Stimulated activated CD4-positive, alpha-beta T cell treated with anti-CD3 and anti-CD28 coated beads, Interleukin-2, amount 100 ng/mL, for 24 hours (primary cell): Measurements from ENCODE around the gene RPS17.
"Not testable (repeated sequence)": the region's sequence is repeated elsewhere in the genome, so short reads cannot be mapped to it uniquely, and the experiment has no call there.

Source experiments
- DNase-seq, 2 donors: peaks; one replicate each; pipeline ENCODE4 v3.0.0-alpha.2; 2020

Gene RPS17

DNA sequence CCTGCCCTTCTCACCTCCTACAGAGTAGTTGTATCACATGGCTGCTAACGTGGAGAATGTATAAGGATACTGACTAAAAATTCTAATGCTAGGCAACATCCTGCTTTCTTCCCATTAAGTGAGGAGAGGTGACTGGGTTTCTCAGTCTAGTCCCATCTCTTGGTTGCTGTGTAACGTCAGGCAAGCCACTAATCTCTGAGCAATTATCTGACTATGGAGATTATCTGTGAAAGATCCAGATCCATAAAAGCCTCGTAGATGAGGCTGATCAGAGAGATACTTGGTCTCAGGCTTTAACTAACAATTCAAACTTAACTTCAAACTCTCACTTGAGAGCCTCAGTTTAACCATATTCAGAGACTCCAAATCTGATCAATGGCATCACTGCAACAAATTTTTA lies 4.7 kb upstream of the RPS17 start:
- DNase-seq: no peak

DNA sequence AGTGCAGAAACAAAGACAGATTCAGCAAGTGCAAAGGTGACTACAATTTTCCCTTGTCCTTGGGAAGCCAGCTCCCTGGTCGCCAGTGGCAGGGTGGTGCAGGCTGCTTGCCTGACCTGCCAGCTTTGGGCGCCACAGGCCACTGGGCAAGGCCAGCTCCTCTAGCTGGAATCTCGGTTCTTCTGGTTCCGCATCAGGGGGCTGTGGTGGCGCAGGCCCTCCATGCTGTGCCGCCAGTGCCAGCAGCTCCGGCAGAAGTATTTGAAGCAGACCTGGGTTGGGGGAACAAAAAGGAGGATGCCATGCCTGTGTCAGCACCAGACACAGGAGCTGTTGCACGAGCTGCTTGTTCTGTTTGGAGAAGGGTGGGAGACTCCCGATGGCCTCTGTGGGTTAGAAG lies 4.2 kb upstream of the RPS17 start:
- DNase-seq: no peak

DNA sequence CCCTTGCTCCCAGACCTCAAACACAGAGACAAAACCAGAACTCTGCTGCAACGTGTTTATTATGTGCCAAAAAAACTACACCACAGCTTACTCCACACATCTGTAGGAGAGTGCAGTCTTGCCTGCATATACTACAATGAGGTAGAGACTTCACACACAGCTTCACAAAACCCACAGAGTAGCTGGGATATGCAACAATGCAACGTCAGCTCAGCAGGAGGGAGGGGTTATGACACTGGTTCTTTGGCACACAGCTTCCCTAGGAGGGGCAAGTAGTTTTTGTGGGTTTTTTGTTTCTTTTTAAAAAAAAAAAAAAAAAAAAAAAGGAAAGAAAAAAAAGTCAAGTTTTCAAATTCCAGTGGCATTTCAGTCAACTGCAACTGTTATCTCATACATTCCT lies 2.9 kb upstream of the RPS17 start:
- no peak for DNase-seq

DNA sequence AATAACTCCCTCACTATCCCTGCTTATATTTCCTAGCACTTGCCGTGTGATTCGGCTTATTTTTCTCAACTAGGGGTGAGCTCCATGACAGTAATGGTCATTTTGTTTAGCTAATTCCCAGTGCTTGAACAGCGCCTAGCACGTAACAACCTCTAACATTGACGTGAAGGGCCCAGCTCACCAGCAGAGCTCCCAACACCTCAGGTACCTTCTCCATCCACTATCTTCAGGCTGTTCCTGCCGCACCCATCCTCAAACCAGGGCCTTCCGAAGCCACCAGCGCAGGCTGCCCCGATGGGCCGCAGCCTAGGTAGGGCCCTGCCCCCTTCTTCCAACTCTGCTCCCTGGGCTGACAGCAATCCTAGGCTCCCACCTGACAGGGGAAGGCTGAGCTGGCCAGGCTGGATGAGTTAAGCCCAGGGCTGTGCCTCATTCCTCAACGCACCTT lies 751 bp upstream of the RPS17 start:
- peak in 1 of 2 donors; percentile 11 for DNase-seq

DNA sequence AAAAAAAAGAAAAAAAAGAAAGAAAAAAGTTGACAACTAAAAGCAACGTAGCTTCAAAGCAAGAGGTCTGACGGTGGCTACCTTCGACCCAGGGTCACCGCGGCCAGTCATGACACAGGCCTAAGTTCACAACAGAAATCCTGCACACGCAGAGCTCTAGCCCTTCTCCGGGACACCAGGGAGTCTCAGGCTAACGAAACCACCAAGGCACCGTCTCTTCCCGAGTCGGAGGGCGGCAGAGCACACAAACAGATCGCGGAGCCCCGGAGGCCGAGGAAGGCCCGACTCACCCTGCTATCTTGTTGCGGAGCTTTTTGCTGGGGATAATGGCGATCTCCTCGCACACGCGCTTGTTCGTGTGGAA lies 584 bp downstream of the RPS17 start:
- DNase-seq: no peak

DNA sequence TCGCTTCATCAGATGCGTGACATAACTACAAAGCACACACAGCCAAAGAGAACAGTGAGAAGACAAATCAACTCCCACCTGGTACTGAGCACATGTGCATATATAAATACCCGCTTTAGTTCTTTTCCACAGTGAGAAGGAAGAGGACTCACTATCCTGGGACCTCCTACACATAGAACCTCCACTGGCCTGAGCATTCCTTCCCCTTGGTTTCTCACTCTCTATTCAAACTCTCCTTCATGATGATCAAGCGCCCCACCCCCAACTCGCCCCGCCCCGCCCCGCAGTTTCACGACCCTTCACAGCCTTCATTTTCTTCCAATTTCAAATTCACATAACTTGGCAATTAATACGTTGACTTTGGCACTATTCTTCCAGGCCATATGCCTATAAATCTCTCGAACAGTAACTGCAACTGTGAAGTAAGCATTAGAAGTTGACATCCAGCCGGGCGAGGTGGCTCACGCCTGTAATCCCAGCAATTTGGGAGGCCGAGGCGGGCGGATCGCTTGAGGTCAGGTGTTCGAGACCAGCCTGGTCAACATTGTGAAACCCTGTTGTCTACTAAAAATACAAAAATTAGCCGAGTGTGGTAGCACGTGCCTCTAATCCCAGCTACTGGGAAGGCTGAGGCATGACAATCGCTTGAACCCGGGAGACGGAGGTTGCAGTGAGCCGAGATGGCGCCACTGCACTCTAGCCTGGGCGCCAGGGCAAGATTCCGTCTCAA lies 1.1 kb downstream of the RPS17 start:
- DNase-seq: peak; percentile 39 to 45

DNA sequence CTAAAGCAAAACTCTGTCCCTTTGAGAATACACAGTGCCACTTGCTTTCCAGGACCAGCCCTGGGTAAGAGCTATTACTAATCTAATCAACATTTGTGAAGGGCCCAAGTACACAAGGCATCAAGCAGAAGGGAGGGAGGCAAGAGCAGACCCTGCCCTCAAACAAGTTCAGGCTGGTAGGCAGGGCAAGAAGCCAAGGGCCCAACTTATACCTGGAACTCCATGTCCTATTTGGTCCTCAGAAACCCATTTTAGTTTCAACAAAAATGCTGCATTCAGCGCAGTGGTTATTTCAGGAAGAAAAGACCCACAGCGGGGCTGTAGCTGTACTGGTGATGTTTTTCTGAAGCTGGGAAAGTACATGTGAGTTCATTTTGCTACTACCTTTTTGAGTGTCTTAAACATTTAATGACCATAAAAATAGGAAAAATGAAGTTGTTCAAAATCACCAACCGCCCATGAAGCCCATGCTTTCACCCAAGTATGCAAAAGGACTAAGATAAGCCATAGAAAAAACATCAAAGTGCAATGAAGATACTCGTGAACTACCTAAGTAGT lies 2.8 kb downstream of the RPS17 start:
- DNase-seq: no peak

DNA sequence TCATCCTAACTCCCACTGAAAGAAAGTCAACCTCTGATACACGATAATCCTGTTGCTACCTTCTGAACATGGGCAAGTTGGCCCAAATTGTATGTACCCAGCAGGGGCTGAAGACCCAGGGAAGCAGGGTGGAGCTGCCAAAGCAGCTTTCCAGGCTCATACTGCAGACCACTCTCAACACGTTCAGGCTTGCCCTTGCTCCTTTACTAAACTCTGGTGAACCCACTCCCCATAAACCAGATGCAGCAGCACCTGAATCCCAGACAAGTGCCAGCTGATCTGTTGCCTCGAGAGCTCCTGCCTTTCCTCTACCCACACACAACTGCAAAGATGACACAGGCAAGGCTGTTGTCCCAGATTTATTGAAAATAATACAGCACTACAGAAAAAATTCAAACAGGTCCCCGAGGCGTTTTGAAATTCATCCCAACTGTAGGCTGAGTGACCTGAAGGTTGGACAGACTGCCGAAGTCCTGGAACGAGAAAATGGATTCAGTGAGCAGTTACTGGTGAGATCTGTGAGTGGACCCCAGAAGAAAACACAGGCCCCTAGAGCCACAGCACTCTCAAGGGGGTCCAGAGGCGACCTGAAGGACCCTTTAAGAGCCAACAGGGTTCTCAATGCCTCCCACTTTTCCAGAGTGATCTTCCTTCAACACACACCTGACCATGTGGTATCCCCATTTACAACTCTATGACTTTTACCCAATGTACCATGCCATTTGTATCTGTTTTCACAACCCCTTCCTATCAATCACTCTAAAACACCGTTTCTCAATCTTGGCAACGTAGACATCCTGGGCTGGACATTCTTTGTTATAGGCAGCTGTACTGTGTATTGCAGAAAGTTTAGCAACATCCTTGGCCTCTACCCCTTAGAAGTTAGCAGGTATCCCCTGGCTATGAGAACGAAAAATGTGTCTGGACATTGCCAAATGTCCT lies 3.6 kb downstream of the RPS17 start:
- DNase-seq: no peak

DNA sequence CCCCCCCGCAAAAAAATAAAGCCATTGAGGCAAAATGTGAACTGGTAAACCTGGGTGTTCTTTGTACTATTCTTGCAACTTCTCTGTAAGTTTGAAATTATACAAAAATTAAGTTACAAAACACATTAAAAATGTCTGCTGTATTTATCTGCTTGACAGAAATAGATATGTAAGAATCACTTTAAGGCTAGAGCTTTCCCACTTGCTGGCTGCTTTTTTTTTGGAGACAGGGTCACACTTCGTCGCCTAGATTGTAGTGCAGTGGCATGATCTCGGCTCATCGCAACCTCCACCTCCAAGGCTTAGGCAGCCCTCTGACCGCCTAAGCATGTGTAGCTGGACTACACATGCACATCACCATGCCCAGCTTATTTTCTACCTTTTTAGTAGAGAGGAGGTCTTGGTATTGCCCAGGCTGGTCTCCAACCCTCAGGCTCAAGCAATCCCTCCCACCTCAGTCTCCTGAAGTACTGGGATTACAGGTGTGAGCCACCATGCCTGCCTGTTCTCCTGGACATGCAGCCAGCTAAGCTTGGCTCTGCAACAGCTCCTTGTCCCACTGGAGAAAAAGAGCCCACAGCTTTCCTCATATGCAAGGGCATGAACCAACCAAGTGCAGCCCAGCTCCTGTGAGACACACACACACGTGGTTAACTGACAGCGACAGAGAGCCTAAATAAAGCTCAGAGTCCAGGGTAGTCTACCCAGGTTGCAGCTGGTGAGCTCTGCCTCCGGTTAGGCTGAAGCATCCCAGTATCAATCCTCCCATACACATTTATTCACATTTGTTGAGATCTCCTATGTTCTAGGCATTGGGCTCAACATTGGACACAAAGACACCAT lies 4.5 kb downstream of the RPS17 start:
- DNase-seq: peak; percentile 14 to 28

DNA sequence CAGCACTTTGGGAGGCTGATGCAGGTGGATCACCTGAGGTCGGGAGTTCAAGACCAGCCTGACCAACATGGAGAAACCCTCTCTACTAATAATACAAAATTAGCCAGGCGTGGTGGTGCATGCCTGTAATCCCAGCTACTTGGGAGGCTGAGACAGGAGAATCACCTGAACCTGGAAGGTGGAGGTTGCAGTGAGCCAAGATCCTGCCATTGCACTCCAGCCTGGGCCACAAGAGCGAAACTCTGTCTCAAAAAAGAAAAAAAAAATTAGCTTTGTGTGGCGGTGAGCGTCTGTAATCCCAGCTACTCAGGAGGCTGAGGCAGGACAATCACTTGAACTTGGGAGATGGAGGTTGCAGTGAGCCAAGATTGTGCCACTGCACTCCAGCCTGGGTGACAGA lies 5.1 kb downstream of the RPS17 start:
- DNase-seq: not testable (repeated sequence)

DNA sequence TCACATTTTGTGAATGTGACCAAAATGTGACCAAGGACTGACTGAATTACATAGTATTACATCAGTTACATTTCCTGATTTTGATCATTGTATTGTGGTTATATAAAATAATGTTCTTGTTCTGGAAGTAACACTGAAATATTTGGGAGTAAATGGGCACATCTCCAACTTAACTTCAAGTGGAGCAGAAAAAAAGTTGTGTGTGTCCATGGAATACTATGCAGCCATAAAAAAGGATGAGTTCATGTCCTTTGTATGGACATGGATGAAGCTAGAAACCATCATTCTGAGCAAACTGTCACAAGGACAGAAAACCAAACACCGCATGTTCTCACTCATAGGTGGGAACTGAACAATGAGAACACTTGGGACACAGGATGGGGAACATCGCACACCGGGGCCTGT lies 5.8 kb downstream of the RPS17 start:
- DNase-seq: peak in 1 of 2 donors; percentile 10

DNA sequence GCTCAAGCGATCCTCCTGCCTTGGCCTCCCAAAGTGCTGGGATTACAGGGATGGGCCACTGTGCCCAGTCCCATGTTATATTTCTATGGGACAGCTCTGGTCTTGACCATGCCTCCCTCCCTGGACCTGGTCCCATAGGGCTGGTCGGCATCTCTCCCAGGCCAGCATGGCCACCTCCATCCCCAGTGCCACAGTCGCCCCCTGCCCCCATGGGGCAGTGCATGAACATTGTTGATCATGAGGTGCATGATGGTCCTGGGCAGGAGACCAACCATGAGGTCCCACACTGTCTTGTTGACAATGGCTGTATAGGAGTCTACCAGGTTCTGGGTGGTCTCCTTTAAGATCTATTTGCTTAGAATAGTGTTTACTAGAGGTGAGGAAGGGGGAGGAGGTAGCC lies 6.5 kb downstream of the RPS17 start:
- no peak for DNase-seq

DNA sequence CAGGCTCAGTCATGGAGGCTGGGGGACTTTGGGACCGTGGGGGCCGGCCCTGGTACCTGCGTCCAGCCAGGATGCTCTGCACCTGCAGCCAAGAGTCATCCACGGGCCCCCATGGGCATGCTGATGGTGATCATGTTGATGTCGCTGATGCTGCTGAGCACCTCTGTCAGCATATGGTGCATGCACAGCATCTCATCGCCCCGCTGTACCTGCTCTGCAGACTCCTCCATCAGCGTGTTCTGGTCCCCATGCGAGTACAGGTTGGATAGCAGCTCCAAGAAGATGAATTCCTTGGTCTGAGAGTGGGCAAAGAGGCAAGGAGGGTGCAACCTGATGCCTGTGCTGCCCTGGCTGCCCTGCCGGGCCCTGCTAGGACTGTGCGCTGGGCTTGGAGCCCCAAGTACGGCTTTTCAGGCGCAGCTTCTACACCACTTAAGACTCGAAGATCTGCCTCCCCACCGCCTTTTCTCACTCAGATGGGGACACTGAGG lies 7.2 kb downstream of the RPS17 start:
- DNase-seq: no peak

DNA sequence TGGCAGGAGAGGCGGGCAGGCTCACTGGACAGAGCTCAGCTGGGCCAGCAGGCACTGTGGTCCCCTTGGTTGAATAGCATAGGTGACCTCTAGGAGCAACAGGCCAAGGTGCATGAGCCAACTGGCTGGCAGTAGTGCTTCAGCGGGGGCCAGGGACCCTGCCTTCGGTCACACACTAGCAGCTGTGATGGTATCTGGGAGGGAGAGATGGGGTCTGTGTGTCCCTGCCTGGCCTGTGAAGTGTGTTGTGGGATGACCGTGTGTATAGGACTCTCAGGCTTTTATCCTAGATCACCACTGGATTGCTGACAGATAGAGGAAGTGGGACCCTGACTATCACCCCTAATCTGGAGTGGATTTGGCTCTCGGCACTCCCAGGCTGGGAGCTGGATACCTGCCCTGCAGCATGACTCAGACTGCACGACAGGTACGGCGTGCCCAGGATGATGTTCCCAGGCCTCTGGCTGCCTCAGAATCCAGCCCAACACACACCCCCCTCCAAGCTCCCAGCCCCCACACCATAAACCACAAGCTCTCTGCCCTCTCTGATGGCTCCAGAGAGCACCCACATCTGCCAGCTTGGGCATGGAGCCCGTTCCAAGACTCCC lies 7.8 kb downstream of the RPS17 start:
- DNase-seq: no peak

DNA sequence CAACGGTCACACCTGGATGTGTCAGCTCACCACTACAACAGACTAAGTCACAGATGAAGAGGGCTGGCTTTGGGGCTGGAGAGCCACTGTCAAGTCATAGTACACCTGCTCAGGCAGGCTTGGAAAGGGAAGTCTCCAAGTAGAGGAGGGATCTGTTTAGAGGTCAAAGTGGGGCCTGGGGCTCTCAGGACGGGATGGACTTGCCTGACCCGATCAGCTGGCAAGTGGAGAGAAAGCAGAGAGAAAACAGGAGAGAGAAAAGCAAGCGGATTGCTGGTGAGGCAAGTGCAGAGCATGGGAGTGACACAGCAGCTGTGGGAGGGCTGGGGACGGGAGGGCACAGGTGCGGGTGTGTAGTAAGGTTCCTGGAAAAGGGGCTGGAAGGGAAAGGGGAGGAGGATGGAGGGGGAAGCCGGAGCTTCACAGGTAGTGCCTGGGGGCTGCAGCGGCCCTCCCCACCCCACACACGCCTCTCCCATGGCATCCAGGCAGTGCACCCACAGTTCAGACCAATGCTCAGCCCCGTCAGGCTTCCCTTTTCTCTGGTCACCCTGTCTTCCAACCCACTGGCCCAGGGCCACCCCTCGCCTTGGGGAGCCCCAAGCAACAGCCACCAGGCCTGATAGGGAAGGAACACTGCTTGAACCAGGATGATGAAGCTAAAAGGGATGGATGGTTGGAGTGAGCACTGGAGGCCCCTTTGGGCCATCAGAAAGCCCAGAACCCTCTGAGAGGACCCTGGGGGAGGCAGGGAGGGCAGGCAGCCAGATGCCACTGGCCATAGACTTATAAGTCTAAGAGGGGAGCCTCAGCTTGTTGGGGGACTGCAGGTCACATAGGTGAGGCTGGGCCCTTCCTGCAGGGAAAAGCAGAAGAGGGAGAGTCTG lies 8.5 kb downstream of the RPS17 start:
- no peak for DNase-seq

DNA sequence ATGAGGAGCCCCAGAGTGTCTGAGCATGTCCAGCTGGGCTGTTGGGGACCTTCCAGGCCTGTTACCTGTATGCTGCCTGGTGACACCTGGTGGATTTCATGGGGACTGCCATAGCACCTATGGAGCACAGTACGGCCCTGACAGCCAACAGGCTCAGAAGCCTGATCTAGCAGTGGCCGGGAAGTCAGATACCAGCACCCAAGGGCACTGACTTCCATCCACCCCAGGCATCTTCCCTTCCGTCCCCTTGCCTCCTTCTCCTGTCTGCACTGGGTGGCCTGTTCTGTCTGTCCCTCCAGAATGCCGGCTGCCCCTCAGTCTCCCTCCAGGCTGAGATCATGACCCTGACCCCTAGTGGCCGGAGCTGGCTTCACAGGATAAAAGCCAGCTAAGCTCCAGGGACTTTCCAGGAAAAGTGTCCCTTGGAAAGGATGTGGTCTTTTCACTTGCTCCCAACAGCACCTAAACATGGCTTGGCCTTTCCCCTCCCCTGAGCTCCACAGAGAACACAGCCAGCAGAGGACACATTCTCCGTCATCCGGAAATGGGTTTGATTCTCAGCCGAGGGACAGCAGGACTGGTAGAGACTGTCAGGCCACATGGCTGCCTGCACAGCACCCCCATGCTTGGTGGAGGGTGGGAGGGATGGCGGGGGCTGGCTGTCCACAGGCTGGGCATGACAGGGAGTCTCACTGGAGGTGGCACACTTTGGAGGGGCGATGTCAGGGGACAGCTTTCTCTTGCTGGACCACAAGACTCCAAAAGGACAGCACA lies 9.5 kb downstream of the RPS17 start:
- DNase-seq: peak; percentile 70 to 74

DNA sequence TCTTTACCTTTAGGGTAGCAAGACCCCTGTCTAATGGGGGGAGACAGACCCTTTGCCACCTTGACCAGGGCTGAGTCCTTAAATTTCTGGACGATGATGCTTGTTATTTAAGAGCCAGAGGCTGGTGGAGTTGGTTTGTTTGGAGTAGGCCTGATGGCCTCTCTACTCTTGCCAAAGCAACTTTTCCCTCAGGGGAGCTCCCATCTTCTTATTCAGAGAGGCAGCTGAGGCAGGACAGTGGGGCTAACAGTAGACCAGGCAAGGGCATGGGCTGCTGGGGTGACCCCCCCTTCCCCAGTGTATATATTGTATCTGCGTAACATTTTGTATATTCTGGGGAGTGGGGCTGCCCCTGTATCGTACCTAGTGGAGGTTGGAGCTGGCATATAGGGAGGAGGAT lies 10.3 kb downstream of the RPS17 start:
- no peak for DNase-seq

DNA sequence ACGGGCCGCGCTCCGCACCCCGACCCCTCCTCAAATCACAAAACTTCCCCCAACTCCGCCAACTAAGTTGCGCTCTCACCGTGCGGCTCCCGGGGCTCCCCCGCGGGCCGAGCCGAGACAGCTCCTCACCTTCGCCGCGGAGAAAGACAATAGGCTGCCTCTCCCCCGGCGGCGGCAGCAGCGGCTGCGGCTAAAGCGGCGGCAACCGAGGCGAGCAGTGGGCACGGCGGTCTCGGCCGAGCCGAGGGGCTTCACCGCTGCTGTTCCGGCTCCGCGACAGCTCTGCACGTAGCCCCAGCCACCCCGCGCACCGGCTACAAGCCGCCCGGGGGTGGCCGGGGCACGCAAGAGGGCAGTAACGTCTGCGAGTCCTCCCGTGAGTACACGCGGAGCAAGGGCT lies 26.7 kb downstream of the RPS17 start:
- DNase-seq: not testable (repeated sequence)

DNA sequence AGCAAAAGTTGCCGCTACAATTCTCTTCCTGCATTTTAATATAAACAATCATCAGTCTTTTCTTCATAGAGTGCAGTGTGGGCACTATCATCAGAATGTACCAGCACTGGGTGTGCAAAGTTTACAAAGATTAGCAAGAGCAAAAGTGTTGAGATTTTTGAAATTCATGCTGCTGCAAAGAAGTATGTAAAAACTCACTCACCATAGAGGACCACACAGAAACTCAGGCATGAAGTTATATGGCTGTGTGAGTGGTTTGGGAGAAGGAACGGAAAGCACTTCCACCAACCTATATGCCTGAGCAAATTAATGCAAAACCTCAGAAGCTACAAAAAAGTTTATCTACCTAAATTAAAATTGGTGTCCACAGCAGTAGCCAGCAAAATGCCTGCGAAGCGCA lies 32.6 kb downstream of the RPS17 start:
- DNase-seq: not testable (repeated sequence)

DNA sequence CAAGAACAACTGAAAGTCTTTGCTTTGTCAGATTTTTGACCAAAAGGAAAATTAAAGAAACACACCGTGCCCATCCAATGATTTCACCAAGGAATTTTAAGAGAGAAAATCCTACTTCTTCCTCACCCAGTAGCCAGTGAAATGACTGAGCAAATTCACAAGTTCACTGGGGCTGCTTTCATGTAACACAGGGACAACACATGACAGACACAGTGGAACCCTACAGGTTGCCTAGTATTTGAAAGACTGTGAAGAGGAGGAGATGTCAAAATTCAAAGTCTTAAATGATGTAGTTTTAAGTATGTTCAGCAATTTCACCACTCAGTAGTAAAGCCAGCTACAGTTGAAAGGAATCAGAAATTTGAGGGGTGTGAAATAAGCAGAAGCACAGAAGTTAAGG lies 33.2 kb downstream of the RPS17 start:
- DNase-seq: not testable (repeated sequence)
